Choroid plexus epithelial cell (primary cell): ENCODE data around the gene ARFIP1.

Experiments
- DNase-seq: peaks from one replicate; pipeline ENCODE4 v3.0.0-alpha.2; 2010; ENCODE audit warnings: low read depth
- H3K4me3 ChIP-seq: 2 replicates; pipeline ENCODE4 v1.5.1; 2011; ENCODE audit warnings: low read depth, mild to moderate bottlenecking, control low read depth, low read length, moderate library complexity
- CTCF ChIP-seq: conservative IDR thresholded peaks from 2 replicates; pipeline ENCODE4 v1.5.1; 2011; ENCODE audit warnings: low read depth, mild to moderate bottlenecking, control low read depth, inconsistent platforms, low read length, moderate library complexity

Gene ARFIP1

DNA sequence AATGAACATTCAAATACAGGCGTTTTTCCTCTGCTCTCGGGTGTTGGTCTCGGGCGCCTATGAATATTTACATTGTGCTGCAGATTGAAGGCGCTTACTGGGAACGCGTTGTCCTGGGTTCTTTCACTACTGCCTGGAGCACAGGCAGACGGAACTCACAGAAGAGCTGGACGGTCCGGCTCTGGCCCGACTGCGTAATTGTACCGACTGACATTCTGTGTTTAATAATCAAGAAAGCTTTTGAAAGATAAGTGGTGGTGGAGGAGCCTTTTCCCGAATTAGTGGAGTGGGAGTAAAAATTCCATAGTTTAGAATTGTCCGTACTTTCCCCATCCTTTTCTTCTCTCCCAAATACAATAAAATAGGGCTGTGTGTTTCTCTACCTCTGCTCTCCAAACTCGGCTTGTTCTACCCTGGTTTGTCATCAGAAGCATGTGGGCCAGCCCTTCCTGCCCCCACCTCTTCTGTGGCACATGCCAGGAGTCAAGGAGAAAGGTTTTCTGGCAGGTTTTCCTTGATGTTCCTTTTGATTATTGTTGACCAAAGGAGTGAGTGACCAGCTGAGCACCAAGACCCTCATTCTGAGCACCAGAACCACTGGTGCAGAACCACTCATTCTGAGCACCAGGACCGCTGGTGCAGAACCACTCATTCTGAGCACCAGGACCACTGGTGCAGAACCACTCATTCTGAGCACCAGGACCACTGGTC is 158.6 kb downstream of the ARFIP1 start:
- DNase-seq, result no peak
- no peak for TF ChIP-seq CTCF
- peak overlapping the region; percentile 54 for H3K4me3 ChIP-seq

DNA sequence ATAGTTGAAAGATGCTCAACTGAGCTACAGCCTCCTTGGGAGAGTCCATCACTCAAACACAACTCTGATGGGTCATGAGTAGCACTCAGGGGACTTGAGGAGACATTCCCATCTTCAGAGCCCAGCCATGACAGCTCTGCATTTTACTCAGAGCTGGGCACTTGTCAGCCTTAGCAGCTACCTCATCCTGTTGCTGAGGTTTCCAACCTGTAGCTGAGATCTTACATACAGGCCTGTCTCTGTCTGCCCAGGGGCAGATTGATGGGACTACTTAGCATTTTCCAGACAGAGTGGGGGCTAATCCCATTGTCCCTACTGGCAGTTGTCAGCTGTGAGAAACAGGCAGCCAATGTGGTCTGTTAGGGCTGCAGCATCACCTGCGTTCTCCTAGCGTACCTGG is 159.9 kb downstream of the ARFIP1 start:
- no peak for DNase-seq
- H3K4me3 ChIP-seq, result no peak overlapping the region
- TF ChIP-seq CTCF, result no peak

GRCh38 chr4:152940461-152940860 is 160.7 kb downstream of the ARFIP1 start:
- TF ChIP-seq CTCF, result no peak
- H3K4me3 ChIP-seq, result no peak overlapping the region
- DNase-seq, result no peak

DNA sequence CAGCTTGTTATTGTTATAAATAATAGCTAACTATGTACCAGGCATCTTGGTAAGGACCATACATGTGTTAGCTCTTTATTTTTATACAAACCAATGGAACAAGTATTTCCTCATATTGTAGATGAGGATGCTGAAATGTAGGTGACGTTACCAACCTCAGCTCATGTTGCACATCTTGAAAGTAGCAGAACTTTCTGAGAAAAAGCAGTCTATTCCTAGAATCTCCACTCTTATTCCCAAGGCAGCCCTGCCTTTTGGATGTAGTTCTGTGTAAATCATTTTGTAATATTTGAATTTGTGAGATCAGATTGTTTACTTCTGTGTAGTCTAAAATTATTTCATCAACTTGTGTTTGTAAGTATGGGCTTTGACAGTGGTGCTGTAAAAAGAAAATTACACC is 161.7 kb downstream of the ARFIP1 start:
- no peak overlapping the region for H3K4me3 ChIP-seq
- no peak for TF ChIP-seq CTCF
- no peak for DNase-seq

DNA sequence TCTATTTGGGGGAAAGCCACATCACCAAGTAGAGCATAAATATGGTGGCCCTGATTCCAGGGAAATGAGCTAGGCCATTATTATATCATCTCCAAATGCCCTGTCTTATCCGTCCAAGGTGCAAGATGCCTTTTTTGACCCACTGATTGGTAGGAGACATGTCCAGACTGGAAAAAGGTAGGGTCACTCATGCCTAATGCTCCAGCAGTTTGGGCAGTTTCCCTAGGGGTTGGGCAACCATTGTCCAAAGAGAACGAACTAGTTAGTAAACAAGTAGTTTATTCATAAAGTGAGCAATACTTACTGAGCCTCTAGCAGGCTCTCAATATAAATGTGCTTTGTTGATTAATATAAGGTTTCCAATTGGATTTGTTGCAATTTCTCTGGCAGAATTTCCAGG is 162.6 kb downstream of the ARFIP1 start:
- TF ChIP-seq CTCF, result no peak
- no peak for DNase-seq
- no peak overlapping the region for H3K4me3 ChIP-seq

DNA sequence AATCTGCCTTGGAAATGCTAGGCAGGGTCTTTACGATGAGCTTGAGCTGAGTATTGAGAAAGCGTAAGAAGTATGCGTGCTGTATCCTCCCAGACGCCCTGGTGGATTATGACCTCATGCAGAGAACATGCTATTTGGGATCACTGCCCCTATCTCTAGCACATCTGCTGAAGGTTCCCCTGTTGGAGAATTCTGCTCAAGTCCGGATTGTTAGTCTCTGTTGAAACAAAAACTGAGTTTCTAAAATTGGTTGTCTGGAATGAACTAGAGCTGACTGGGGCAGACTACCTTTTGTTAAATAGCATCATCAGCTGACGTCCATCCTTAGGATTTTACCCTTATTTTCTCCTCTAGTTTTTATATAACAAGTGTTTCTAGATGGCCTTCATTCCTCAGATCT is 163.9 kb downstream of the ARFIP1 start:
- peak; percentile 41 for DNase-seq
- TF ChIP-seq CTCF, result no peak
- no peak overlapping the region for H3K4me3 ChIP-seq

DNA sequence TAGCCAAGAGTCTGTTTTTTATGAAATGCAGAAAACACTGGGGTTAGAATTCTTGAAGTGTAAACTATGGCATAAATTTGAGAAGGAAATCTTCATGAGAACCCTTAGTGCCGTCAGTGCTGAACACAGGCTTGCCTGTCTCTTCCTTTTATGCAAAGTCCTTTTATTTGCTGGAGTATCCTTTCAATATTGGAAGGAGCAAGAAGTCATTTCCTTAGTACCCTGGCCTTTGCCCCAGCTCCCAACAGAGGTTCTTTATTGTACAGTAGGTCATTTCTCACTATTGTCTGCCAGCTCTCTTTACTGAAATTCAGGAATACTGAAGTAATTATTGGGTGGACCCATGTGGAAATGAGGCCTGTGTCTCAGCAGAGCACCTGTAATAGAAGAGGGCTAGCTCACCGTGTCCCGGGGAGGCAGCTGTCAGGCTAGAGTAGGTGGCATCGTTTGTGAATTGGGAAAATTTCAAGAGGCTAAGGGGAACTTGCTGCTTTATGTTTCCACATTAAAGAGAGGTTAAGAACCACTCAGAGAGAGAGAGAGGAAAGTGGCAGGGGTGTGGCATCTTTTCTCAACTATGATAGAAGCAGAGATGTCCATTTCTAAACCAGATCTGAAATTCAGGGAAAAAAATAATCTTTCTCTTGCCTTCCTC is 165.0 kb downstream of the ARFIP1 start:
- TF ChIP-seq CTCF, result no peak
- DNase-seq, result no peak
- no peak overlapping the region for H3K4me3 ChIP-seq
